Renal cortex interstitium (tissue), 15 donors: ENCODE measurements around the gene OR9A2. TPM values are rescaled to one million over a fixed set of nuclear protein-coding genes. Genes with fewer than 3 reads are reported as not detected.

Source experiments
- DNase-seq, 11 donors: peaks; one replicate each; pipeline ENCODE4 v3.0.0-alpha.2; 2013; ENCODE audit warnings: low read depth in 9 of 11, low spot score in 4 of 11; ENCODE audit errors: extremely low read depth in 1 of 11
- long read RNA-seq, 16 experiments: transcript quantifications; one replicate each; lab custom pipeline, GENCODE V29; 2026
- polyA plus RNA-seq, 3 donors: library from polyadenylated mRNA; unstranded; fragments of 120-200 nt; gene quantifications; one replicate each; pipeline ENCODE4 v1.2.1, GENCODE V29; 2013; ENCODE audit not compliant: insufficient read length in 3 of 3

The OR9A2 gene
- polyA plus RNA-seq, result not detected
- long read RNA-seq, donor 1, result 0 reads
- long read RNA-seq, donor 2, result 0 reads
- long read RNA-seq, donor 3, result 0 reads
- long read RNA-seq, donor 4, result 0 reads
- long read RNA-seq, donor 5, result 0 reads
- long read RNA-seq, donor 6, result 0 reads
- long read RNA-seq, donor 7, result 0 reads
- long read RNA-seq, donor 8, result 0 reads
- long read RNA-seq, donor 9, result 0 reads
- long read RNA-seq, donor 10, result 0 reads
- long read RNA-seq, donor 11, result 0 reads
- long read RNA-seq, donor 12, result 0 reads
- long read RNA-seq, donor 13, result 0 reads
- long read RNA-seq, donor 14, result 0 reads
- long read RNA-seq, donor 15, result 0 reads
- long read RNA-seq, donor 16, result 0 reads

DNA sequence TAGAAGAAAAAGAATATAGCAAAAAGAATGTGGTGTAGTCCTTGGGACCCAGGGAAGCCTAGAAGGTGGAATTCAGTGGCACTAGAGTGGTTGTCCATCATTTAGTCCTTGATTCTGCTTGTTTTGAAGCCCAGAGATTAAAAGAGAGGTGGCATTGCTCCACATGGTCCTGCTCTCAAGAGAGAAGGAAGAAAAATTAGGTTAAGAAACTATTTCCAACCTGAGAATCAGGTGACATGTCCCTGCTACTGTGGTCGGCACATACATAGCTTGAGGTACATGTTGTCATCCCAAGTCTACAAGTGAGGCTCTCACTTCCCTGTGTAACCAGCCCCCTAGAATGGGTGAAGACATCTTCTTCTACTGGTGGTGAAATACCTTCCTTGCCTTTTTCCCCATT, at the start of gene OR9A2:
TSS of gene OR9A2 (minus strand) at position 101 of the 400 bp plus-strand sequence. CDS start at position 101, 0 bp downstream.
- DNase-seq, result no peak

GRCh38 chr7:143074141-143074540, 47.2 kb upstream of the OR9A2 start:
- DNase-seq, result no peak

DNA sequence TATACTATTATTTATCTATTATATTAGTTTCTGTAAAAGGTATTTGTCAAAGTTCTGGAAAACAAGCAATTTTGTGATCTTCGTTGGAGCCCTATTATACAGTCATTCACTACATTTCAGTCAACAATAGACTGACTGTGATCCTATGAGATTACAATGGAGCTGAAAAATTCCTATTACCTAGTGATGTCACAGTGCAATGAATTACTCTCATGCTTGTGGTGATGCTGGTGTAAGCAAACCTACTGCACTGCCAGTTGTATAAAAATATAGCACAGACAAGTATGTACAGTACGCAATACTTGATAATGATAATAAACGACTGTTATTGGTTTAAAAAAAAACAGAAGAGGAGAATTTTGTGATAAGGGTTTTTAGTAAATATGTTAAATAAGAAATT, 46.6 kb upstream of the OR9A2 start:
- no peak for DNase-seq

- no peak for DNase-seq
Measured at GRCh38 chr7:143069912-143070500, 43.1 kb upstream of the OR9A2 start.

DNA sequence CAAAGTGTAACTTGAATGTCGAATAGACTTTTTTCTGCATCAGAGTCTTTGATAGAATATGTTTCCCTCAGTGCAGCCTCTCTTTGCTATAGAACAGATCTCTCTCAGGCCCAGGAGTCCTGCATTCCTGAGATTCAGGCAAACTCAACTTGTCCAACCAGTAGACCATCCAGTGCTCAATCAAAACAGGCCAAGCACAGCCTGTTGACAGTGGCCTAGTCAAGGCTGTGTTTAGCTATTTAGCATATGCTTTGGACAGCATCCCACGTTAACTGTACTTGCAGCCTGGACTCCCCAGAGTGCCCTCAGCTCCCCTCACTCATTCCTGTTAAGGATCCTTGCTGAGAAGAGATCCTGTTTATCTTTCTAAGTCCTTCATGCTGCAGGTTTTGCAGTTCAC, 41.5 kb upstream of the OR9A2 start:
- DNase-seq, result no peak

- DNase-seq, result no peak
Measured at GRCh38 chr7:143063741-143064140, 36.8 kb upstream of the OR9A2 start.

GRCh38 chr7:143055754-143056153, 28.8 kb upstream of the OR9A2 start:
- DNase-seq, result no peak

DNA sequence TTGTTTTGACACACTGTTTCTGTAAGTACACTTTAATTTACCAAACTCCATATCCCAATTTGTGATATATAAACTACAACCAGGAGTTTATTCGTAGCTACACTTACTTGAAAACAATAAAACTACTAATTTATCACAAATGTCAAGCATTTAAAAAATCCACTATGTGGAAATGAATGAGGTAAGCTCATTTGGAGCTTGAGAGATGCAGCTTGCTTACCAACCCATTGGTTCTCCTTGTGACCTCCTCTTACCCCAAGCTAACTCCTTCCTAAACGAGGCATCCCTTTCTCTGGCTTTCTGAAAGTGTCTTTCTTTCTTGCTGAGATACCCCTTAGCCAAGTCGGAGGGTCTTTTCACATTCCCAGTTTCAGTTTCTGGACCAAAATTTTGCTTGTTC, 27.7 kb upstream of the OR9A2 start:
- DNase-seq, result no peak

DNA sequence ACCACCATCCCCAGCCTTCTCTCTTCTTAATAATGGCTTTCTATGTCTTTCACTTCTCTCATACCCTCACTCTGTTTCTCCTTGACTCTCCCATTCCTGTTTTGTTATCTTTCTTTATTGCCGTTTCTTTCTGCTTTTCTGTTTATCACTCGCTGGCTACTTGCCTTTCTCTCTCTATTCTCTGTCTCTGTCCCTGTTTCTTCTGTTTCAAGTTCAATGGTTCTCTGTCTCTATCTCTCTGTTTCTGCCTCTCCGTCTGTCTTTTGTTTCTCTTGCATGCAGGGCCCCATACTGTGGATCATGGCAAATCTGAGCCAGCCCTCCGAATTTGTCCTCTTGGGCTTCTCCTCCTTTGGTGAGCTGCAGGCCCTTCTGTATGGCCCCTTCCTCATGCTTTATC, 25.1 kb upstream of the OR9A2 start, which contains the start of gene OR6V1:
TSS of gene OR6V1 (plus strand) at position 301 of the 400 bp plus-strand sequence. CDS start at position 301, 0 bp downstream.
- DNase-seq, result no peak

GRCh38 chr7:143050931-143051330, 24.0 kb upstream of the OR9A2 start:
- peak in 3 of 11 donors; percentile 22 to 24 (median 22) for DNase-seq

DNA sequence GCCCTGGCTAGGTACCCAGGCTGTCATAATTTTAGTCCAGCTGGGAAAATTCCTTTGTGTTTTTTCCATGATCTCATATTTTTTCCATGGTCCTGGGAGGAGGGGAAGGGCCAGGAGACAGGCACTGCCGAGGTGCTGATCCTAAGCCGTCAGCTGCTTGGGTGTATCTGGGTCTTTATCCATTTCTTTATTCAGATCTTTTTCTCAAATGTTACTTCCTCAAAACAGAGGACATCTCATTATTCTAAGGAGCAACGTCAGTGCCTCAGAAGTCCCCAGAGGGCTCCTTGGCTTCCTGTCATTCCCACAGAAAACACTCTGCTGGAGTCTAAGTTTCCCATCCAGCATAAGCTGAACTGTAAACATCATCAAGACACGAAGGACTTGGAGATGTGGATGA, 22.4 kb upstream of the OR9A2 start:
- no peak for DNase-seq

- no peak for DNase-seq
Measured at GRCh38 chr7:143048827-143049226, 21.9 kb upstream of the OR9A2 start.

DNA sequence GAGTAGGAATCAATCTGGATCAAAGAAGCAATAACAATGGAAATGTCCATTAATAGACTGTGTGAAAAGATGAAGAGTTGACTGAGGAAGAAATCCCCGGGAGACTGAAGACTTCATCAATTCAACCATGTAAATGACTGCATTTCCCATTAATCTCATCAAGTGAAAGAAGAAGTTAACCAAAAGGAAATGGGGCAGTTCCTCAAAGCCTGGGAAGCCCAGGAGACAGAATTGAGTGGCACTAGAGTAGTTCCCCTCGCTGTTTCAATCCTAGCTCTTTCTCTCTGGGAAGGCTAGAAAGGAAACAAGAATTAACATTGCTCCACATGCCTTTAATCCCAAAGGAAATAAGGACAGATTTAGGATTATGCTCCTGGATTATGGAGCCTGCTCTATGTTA, 20.4 kb upstream of the OR9A2 start:
- DNase-seq, result no peak

DNA sequence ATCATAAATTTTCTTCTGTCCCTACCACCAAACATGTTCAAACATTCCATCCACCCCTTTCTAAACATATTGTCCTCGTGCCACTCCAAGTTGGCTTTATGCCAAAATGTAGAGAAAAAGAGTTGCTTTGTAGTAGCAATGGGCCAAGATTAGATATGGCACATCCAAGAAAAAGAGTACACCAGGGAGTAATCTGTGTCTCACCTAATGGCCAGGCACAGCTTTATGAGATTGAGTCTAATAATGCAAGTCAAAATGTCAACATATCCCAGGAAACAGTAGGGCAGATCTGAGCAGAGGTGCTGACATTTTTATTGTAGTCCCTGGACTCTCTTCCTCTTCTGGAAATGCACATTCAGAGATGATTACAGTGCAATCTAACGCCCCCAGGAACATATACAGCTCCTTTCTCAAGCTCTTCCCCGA, 19.5 kb upstream of the OR9A2 start:
- DNase-seq, result no peak

DNA sequence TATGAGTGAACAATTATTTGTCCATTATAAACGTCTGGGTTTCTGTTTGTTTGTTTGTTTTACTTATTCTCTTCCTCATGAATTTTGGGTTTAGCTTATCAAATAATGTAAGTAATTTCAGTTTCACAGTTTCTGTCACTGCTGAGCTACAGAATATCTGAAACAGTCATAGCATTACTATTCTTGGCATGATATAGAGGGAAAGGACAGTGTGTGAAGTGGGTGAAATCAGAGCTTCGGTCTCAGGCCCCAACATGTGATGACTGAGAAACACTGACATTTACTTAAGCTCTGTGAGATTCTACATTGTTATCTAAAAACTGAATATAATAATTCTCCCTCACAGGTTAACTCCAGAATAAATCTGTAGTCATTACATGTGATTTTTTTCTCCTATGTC, 16.5 kb upstream of the OR9A2 start:
- DNase-seq, result no peak

GRCh38 chr7:143042790-143043271, 15.9 kb upstream of the OR9A2 start:
- DNase-seq, result no peak

- DNase-seq, result no peak
Measured at GRCh38 chr7:143042159-143042789, 15.3 kb upstream of the OR9A2 start.

- DNase-seq, result no peak
Measured at GRCh38 chr7:143041346-143041745, 14.4 kb upstream of the OR9A2 start.

DNA sequence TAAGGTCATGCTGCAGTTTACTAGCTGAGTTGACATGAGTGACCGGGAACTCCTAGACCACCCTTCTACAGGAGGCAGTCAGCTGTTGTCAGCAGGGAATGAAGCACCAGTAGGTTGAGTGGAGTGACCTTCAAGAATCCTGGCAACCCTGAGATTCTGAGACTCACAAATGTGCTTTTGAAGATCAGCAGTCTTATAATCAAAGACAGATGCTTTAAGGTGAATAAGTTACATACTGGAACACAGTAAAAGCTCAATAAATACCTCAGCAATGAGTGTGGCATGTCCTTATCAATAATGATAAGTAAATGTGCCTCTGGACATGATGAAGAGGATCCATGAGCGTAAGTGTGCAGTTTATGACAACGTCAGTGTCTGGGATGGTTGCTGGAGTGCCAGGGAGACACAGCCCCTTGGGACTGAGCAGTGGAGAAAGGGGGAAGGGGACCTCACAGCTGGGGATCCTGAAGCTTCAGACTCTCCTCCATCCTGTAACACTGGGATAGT, 13.3 kb upstream of the OR9A2 start:
- no peak for DNase-seq

DNA sequence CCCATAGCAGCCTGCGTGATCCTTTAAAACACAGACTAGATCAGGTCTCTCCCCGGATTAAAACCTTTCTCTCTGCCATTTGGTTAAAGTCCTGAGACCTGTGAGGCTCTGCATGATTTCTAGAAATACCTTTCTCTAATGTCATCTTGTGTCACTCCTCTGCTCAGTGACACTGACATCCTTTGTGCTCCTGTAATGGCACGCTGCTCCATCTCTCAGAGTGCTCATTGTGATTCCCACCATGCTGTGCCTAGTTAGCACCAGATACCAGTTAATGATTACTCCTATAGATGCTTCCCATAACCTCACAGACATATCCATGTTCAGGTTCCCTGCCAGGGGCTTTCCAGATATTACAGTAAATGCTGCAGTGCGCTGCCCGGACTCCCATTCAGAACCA, 11.7 kb upstream of the OR9A2 start:
- no peak for DNase-seq
